Hematopoietic multipotent progenitor cell (in vitro differentiated cells): ENCODE data around the gene DKC1. TPM values are rescaled to one million over a fixed set of nuclear protein-coding genes. Genes with fewer than 3 reads are reported as not detected.
A peak's percentile ranks its signal among the peaks of the same experiment; 100 is the strongest.

ENCODE experiments used
- DNase-seq, 3 donors: peaks; one replicate each; pipeline ENCODE4 v3.0.0-alpha.2; 2011 to 2015; ENCODE audit warnings: low read depth in 2 of 3, low spot score in 2 of 3
- total RNA-seq: library from RNA; depleted of rRNA; stranded (reverse); fragments of >200 nt; gene quantifications from one replicate; pipeline ENCODE4 v1.2.3, GENCODE V29; 2012

DKC1 gene
- total RNA-seq, 1 donor, result 45.2 TPM

DNA sequence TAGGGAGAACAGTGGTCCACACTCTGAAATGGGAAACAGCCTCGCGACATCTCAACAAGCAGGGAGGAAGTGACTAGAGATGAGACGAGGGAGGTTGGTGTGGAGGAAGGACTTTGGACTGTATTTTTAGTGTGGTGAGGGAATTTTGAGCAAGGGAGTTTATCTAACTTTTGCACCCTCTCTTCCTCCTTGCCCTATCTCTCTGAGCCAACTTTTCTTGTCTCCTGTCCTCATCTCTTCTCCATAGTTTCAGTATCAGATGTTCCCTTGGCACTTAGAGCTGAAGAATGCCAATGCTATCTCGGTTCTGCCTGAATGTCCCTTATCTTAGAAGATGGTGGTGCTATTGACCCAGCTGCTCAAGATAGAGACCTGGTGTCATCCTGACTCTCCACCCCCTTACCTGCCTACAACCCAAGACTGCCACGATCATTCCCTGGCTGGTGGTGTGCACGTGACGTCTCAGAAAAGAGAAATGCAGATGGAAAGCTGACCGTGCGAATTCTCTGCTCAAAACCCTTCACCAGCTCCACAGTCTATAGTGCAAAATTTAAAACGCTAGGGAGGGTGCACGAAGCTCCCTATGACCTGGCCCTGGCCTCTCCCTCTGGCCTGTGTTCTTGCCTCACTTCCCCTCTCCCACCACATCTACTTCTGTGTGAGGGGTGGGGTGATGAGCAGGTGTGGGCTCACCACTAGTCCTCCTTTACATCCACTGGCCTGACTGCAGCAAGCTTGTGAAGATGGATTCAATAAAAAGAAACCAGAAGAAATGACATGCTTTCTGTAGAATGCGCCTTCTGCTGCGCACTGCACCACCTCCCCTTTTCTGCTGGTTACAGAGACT lies 21.7 kb downstream of the DKC1 start:
- peak in 1 of 3 donors; percentile 16 for DNase-seq

DNA sequence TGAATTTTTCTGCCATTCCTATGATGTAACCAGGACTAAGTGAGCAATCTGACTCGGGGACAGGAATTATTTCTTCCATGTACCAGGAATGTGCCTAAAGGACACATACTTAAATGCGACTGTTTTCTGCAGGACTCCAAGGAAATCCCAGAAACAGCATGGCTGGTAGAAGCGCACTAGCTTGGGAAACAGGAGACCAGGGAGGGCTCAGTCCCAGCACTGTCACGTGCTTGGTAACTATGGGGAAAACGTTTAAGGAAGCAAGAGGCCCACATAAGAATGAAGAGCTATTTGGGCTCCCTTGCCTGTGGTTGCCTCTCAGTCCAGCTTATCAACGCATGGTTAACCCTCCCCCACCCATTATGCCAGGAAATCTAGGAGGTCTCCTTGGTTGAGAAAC lies 23.1 kb downstream of the DKC1 start:
- DNase-seq, result no peak

DNA sequence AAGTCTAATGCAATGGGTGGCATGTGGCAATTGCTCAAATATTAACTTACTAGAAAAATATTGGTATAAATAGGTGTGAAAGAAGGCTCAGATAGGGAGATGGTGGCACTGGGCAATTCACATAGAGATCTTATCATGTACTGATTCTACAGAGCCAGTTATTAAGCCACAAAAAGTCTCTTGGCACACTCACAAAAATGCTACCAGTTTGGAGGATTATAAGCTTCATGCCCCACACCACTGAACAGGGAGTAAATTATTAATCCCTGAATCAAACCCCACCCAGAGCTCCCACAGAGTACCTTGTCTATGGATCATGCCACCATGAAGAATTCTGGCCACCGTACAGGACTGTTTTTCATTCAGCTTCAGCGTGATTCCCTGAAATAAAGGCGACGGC lies 28.8 kb downstream of the DKC1 start:
- DNase-seq, result no peak

DNA sequence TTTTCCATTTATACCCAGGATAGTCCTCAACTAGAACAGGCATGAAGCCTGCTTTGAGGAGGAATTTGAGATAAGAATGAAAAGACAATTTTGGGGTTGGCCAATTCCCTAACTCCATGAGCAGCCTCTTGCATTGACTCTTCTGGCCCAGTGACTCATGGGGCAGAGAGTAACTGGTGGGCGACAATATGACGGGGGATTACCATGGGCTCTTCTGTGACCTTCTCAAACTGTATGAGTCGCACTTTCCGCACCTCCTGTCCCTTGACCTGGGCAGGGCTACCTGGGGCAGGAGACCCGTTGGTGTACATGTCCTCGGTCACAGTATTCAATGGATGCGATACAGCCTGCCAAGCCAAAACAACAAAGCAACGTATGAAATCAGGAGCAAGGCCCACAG lies 29.3 kb downstream of the DKC1 start:
- no peak for DNase-seq

DNA sequence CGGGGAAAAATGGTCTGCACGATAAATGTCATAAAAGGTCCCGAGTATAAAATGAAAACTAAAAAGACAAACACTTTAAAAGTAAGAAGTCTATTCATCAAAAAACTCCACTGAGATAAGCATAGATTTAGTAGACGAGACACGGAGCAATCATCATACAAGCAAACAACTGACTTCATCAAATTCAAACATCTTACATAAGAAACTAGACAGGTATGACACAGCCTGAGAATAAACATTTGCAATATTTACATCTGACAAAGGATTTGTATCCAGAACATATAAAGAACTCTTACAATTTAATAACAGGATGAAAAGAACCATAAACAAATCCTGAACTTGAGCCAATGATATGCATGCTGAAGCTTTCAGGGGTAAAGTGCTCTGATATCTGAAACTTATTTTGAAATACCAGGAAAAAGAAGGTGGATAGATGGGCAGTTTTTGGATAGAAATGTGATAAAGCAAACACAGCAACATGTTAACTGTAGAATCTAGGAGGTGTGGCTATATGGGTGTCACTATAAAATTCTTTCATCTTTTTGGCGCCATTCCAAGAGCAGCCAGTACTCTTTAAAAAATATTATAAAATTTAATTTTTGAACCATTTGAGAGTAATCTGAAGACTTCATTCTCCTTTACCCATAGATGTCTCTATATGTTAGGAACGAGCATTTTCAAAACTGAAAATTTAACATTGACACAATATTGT lies 30.6 kb downstream of the DKC1 start:
- DNase-seq, result no peak

DNA sequence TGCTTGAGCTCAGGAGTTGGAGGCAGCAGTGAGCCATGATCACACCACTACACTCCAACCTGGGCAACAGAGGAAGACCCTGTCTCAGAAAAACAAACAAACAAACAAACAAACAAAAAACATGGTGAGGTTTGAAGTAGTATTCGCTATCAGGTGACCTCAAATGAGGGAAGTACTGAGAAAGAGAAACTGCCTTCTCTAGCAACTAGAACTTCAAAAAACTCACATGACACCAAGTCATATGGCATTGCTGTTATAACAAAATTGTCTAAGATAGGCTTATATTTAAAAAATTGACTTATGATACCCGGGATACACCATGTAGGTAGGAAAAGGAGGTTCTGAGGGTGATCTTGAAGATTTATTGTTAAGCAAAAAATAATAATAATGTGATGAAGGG lies 32.4 kb downstream of the DKC1 start:
- DNase-seq, result no peak

DNA sequence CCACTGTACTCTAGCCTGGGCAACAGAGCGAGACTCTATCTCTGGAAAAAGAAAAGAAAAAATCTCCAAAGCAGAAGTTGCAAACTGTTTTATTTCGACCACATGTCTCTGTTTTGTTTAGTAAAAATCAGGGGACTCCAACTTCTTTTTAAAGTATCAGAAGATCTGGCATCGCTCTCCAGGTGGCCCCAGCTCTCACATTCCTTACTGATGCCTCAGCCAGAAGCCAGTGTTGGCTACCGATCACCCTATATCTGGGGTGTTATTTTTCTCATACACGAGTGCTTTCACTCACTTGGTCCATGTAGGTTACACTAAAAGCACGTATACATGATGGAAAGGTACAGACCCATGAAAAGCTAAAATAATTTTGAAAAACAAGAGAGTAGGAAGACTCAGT lies 34.3 kb downstream of the DKC1 start:
- no peak for DNase-seq

DNA sequence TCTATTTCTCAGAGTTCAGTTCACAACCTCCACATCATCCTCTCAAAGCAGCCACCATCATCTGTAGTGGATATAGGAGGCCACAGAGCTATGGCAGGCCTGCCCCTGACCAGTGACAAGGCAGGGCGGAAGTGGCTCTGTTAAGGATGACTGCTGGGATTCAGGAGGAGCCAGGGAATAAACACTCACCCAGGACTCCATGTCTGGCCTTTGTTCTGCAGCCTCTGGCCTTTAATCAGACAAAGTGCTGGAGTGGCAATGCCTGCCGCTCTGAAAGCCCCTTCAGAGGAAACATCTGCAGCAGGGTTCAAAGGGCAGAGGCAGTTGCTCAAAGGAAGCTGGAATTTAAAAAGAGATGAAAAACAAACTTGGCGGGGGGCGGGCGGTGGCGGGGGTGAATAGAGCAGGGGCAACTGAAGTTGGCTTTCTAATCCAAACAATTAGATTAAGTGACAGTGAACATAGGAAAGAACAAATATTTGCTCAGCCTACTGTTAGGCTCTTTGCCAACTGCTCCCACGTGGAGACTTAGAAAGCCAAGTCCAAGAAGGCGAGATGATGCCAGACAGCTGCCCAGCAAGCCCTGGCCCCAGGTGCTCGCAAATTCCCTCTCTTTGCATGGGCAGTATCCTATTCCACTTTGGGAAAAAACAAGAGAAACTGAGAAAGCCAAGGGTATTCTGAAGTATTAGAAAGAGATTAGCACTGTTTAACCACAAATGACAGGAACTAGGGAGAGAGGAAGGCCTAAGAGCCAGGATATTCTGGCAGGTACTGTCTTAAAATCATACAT lies 37.1 kb downstream of the DKC1 start:
- DNase-seq, result peak in 1 of 3 donors; percentile 31

DNA sequence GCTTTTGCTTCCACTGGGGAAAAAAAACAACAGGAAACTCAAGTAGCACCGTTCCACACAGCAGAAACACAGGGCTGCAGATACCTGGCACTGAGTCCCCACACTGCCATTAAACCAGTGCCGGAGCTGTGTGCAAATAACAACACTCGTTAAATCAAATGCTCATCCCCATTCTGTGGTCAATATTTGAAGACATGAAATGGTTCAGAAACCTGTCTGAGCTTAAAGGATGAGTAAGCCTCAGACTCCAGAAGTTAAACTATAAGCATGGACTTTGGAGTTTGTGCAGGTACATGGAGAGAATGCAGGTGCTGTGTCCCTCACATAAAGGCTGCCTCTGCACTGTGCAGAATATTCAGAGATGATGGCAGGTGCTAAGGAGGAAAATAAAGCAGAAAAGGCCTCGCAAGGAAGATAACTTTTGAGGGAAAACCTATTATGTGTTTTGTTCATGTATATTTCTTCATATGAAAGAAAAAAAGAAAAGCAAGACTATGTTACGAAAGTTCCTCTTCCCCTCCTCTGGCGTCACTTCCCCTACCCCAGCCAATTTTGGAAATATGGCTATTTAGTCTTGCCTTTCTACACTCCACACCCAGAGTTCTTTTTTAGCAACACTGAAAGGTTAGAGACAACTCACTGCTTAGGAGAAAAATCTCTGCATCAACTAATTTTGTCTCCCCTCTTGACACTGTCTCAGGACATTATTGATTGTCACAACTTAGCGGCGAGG lies 38.0 kb downstream of the DKC1 start:
- DNase-seq, result no peak

DNA sequence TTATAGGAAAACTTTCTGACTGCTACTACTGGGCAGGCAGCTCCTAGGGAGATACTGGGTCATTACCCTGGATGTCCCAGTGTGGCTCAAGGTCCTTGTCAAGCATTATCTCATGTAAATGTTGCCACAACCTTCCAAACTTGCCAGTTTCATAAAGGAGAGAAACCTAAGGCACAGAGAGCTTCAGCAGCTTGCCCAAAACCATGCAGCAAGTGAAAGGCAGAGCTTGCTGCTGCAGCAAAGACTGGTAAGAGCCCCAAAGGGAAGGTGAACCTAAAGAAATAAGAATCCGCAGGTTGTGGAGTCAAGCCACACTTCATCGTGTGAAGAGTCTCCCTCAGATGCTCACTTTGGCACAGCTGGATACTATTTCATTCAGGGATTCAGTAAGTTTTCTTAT lies 40.3 kb downstream of the DKC1 start:
- no peak for DNase-seq

DNA sequence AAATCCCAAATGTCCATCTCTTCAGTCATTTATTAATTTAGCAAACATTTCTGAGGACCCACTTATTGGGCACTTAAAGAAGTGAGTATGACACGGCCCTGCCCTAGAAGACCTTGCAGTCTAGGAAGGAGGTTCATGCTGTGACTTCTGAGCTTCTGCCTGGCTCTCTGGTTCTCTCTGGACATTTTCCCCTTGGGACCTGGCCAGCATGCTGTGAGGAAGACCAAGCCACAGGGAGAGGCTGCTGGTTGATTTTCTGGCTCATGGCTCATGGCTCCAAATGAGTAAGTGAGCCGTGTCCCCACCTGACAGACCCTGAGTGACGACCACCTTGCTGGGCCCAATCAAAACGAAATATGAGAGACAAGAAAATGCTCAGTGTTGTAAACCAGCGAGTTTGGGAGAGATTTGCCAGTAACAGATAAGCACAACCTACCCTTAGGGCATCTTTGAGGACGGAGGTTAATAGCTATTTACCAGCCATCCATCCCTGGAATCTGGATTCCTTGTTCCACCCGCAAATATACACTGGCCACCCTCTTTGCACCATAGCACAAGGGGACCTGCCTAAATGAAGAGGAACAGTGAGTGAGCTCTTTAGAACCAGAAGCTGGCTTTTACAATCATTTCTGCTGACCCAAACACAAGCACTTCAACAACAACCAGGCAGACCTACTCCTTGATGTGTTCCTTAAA lies 41.7 kb downstream of the DKC1 start:
- no peak for DNase-seq

DNA sequence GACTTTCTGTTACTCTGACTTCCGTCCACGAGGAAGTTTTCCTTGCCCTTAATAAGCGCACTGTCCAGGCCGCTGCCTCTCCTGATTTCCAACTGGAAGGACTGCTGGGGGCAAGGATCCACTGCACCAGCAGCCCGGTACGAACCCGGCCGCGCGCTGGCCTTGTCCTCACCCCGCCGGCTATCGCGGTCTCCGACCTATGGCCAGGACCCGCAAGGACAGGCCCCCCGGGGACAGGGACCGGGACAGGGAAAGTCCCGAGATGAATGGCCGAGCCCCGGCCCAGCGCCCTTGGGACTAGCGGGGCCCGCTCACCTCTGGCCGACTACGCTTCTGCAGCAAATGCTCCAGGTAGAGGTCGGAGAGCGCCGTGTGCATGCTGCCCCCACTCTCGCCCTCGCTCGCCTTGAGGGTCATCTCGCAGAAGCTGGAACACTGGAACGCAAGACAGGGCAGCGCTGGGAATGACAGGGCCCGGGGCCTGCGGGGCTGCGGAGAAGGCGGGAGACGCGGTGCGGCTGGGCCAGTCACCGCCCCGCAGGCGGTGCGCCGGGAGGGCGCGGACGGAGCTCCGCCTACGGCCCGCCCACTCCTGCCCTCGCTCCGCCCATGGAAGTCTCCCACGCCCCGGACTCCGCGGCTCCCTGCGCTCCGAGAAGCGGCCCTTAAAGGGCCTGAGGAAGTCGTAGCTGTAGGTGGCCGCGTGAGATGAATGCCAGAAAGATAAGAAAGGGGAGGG lies 42.5 kb downstream of the DKC1 start, which contains the start of gene MPP1:
TSS of gene MPP1 (minus strand) at position 529 of the 739 bp plus-strand sequence. CDS start at position 417, 112 bp downstream.
- DNase-seq, result peak; percentile 44 to 78 (median 73)

DNA sequence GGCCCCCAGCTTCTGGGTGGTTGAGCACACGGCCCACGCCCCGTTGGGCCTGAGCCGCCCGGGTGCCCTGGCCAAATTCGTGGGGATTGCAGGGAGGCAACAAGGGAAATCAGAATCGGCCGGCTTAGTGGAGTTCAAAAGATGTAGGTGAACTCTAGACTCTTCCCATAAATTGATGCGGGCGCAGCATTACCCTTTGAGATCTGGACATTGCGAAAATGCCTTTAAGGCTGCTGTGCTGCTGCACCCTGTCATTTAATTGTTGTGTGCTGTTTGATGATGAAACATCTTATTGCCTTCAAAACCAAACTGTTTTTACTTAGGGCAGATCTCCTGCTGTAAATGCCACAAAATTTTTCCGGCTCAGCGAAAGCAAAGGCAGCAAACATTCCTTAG lies 43.0 kb downstream of the DKC1 start:
- DNase-seq, result no peak

DNA sequence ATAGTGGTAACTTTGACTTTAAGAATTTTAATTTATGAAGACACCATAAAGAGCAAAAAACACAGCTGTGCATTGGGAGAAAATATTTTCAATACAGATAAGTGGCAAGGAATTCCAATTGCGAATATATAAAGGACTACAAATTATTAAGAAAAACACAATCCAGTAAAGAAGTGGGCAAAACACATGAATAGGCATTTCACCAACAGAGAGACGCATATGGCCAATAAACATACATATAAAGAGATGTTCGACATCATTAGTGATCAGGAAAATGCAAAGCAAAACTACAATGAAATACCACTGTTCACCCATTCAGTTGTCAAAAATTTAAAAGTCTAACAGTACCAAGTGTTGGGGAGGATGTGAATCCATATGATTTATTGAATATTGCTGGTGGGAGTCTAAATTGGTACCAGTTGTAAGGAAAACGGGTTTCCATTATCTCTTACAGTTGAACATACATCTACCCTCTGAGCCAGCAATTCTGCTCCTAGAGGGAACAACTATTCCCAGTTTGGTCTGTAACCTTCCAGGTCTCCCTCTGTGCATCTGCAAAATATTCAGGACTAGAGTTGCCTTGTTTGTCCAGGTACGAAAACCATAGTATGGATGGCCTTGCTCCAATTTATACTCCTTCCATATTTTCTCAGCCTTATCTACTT lies 44.3 kb downstream of the DKC1 start:
- no peak for DNase-seq

DNA sequence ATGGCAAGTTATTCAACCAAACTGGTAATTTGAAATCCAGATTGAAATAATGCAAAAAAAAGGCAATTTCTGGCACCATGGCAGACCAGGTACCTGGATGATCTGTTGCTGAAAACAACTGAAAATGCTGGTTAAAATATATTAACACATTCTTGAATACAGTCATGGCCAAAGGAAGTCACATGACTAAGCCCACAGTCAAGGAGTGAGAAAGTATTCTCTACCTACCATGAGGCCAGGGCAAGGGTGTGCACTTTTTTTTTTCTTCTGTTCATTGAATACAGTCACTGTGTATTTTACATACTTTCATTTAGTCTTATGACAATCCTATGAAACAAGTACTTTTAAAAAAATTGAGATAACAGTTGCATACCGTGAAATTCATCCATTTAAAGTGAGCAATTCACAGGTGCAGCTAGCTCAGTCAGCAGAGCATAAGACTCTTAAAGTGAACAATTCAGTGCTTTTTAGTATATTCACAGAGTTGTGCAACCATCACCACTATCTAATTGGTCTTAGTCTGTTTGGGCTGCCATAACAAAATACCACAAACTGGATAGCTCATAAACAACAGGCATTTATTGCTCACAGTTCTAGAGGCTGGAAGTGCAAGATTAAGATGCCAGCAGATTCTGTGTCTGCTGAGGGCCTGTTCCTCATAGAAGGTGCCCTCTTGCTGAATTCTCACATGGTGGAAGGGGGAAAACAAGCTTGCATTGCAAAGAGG lies 47.4 kb downstream of the DKC1 start:
- no peak for DNase-seq

DNA sequence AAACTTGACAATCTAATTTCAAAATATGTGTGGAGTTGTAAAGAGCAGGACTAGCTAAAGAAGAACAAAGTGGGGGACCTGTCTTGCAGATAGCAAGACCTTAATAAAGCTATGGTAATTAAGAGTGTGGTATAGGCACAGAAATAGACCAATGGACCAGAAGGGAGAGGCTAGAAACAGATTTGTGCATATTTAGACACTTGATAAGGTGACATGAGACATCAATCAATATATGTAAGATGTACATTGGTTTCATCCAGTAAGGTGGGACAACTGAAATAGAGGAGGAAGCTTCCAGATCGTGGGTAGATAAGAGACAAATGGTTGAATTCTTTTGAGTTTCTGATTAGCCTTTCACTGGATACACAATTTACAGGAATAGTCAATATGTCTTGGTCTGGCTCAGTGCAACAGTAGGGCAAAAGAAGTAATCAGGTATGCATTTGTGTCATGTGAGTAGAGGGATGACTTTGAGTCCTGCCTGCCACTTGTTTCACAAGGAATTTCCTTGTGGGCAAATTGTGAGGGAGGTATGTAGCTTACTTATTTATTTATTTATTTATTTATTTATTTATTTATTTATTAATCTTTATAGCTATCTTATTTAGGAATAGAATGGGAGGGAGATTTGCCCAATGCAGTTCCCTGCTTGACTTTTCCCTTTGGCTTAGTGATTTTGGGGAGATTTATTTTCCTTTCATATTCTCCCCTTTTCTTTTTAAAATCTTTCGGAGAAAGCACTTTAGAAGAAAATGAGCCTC lies 49.9 kb downstream of the DKC1 start:
- no peak for DNase-seq

DNA sequence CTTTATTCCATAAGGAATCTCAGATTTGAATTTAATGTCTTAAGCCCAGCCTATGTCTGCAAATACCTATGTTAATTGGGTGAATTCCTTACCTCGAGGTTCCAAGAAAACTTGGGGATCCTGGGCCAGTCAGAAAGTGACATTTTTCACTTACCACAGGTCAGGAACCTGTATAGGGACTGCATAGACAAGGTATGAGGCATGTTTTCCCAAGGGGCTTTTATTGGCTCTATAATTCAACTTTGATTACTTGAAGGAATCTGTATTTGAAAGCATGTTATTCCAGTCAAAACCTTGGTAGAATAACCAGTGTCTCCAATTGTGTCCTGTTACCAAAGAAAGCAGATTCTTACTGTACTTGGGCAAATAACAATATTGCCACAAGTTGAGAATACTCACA lies 51.1 kb downstream of the DKC1 start:
- no peak for DNase-seq
